GM12892 (cell line): ENCODE results near the gene ACACB.

Source experiments
- POLR2AphosphoS5 ChIP-seq: IDR thresholded peaks from 2 replicates; pipeline ENCODE4 v1.6.1; 2011; ENCODE audit warnings: low read depth, low read length, control low read depth
- TAF1 ChIP-seq: IDR thresholded peaks from 2 replicates; pipeline ENCODE4 v1.6.1; 2011; ENCODE audit warnings: low read depth, mild to moderate bottlenecking, control low read depth, low read length, borderline replicate concordance

- TF ChIP-seq TAF1 (no peak), POLR2AphosphoS5 (no peak)
These were observed 186.4 kb downstream of the ACACB start for GRCh38 chr12:109302770-109303169.
